Right ventricle myocardium inferior (tissue), 1 donor: ENCODE measurements around the gene GPR78. TPM values are rescaled to one million over a fixed set of nuclear protein-coding genes. Genes with fewer than 3 reads are reported as not detected.
"Not testable (repeated sequence)": the region's sequence is repeated elsewhere in the genome, so short reads cannot be mapped to it uniquely, and the experiment has no call there.

ENCODE experiments used
- ATAC-seq: fragments of 200-7000 bp; cut with Tn5 transposase; one replicate; pipeline ENCODE4 v1.9.1; 2020; ENCODE audit warnings: mild to moderate bottlenecking, moderate library complexity
- DNase-seq: peaks from one replicate; pipeline ENCODE4 v3.0.0; 2021; ENCODE audit errors: missing footprints
- intact Hi-C: fragments of 100-400 bp; cut with DNase I; formaldehyde crosslinking; loops from one replicate; pipeline ENCODE4 v1.11.0; 2022
- total RNA-seq: library from RNA; stranded (reverse); fragmentation: NEBNext Ultra II Directional; extraction: Animal tissue kit (Norgen Biotek cat#: 25700); gene quantifications from one replicate; pipeline ENCODE4 v1.2.1, GENCODE V29; 2021
- donor health status: DM: no; HTN: yes; CAD: no; lungs with severe emphysema.

GPR78 gene
- total RNA-seq, 1 donor from 2014 or later, result not detected

DNA sequence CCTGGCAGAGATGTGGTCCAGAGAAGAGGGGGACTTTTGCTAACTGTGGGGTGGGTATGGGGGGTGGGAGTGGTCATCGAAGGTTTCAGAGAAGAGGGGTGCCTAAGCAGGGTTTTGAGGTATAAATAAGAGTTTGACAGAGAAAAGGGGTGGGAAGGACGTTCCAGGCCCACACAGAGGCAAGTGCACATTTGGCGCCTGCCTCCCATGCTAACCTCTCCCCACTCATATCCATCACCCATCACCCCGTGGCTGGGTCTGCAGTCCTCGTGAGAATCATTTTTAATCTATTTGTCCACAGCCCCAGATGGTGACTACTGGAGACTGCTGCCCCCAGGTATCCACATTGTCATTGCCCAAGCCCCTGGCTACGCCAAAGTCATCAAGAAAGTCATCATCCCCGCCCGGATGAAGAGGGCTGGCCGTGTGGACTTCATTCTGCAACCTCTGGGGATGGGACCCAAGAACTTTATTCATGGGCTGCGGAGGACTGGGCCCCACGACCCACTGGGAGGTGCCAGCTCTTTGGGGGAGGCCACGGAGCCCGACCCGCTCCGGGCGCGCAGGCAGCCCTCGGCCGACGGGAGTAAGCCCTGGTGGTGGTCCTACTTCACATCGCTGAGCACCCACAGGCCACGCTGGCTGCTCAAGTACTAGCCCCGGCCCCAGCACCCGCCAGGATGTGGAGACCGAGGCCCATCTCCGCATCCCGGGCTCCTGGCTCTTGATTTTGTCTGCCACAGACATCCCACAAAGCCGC lies 38.9 kb downstream of the GPR78 start:
- intact Hi-C loops, result no loop called here
- ATAC-seq (no peak), DNase-seq (peak; percentile 54)

DNA sequence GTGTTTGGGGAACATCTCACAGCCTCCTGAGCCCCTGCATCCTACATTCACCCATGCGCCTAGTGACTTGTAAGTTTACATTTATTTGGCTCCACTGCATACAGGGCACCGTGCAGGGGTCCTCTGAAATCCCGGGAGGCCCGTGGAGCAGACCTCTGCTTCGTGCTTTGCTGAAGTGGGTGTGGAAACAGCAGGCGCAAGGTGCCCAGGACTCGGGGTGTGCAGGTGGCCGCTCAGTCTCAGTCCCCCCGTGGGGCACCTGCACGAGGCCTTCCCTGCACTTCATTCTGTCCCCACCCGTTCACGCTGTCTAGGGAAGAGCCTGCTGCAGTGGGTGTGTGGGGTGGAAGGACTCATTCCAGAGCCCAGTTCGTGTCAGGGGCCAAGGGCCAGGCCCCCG lies 40.9 kb downstream of the GPR78 start:
- peak; percentile 60 for DNase-seq
- intact Hi-C loops, result not testable (repeated sequence)
- peak; percentile 8 for ATAC-seq

DNA sequence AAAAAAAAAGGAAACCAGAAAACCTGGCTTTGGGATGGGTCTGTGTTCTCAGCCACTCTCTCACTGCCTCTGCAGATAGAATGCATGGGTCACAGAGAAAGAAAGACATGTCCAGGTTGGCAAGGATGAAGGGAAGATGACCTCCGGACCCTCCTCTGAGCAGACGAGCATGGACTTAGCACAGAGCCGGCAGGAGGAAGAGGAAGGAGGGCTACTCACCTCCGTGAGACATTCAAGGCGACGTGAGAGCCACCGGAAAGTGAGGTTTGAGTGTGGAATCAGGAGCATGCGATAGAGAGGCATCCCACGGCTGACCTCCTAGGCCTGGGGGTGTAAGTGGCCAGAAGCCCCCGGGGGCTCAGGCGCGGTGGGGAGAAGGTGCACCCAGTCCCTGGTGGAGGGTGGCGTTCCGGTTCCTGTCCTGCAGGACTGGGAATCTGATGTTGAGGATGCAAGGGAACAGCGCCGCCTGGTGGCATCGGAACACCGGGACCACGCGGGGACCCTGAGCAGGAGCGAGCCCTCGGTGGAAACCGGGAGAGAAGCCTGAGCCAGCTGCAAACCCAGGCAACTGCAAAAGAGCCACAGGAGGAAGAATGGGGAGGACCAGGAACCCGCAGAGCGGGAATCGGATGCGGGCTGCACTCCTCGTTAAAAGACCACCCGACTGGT lies 44.5 kb downstream of the GPR78 start:
- peak; percentile 9 for ATAC-seq
- DNase-seq, intact Hi-C loops: not testable (repeated sequence)

DNA sequence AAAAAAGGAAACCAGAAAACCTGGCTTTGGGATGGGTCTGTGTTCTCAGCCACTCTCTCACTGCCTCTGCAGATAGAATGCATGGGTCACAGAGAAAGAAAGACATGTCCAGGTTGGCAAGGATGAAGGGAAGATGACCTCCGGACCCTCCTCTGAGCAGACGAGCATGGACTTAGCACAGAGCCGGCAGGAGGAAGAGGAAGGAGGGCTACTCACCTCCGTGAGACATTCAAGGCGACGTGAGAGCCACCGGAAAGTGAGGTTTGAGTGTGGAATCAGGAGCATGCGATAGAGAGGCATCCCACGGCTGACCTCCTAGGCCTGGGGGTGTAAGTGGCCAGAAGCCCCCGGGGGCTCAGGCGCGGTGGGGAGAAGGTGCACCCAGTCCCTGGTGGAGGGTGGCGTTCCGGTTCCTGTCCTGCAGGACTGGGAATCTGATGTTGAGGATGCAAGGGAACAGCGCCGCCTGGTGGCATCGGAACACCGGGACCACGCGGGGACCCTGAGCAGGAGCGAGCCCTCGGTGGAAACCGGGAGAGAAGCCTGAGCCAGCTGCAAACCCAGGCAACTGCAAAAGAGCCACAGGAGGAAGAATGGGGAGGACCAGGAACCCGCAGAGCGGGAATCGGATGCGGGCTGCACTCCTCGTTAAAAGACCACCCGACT lies 50.2 kb downstream of the GPR78 start:
- intact Hi-C loops, DNase-seq: not testable (repeated sequence)
- ATAC-seq, result peak; percentile 33

DNA sequence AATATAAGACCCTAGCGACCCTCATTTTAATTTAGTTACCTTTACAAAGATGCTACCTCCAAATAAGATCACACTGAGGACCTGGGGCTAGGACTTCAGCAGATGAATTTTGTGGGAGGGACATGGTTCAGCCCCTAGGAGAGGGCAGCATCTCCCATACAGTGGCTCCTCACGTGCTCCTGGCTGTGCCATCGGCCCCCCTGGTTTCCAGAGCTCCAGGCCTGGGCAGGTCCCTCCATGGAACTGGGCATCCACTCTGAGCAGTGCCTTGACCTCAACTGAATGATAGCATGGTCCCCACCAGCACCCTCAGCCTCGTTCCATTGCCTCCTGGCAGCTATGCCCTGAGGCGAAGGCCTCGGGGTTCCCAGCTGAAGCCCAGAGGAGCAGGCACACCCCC lies 51.7 kb downstream of the GPR78 start:
- intact Hi-C loops, ATAC-seq: not testable (repeated sequence)
- peak; percentile 58 for DNase-seq

DNA sequence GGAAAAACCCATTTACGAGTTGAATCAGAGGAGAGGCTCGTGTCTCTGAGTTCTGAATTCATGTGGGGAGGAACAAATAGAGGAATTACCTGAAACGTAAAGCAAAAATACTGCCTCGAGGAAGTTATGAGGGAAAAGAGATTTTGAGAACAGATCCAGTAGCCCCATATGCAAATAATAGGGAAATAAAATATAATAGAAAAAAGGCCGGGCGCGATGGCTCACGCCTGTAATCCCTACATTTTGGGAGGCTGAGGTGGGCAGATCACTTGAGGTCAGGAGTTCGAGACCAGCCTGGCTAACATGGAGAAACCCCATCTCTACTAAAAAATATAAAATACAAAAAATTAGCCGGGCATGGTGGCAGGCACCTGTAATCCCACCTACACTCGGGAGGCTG lies 54.6 kb downstream of the GPR78 start:
- DNase-seq, result peak; percentile 51
- intact Hi-C loops, ATAC-seq: not testable (repeated sequence)

DNA sequence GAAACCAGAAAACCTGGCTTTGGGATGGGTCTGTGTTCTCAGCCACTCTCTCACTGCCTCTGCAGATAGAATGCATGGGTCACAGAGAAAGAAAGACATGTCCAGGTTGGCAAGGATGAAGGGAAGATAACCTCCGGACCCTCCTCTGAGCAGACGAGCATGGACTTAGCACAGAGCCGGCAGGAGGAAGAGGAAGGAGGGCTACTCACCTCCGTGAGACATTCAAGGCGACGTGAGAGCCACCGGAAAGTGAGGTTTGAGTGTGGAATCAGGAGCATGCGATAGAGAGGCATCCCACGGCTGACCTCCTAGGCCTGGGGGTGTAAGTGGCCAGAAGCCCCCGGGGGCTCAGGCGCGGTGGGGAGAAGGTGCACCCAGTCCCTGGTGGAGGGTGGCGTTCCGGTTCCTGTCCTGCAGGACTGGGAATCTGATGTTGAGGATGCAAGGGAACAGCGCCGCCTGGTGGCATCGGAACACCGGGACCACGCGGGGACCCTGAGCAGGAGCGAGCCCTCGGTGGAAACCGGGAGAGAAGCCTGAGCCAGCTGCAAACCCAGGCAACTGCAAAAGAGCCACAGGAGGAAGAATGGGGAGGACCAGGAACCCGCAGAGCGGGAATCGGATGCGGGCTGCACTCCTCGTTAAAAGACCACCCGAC lies 55.8 kb downstream of the GPR78 start:
- intact Hi-C loops, DNase-seq: not testable (repeated sequence)
- ATAC-seq, result peak; percentile 45

Other genes with a start within 250 kb of the GPR78 start
- gene ACOX3, start 139.7 kb upstream of the GPR78 start, total RNA-seq, result 25.3 TPM
- gene TRMT44, start 139.6 kb upstream of the GPR78 start, total RNA-seq, result 9.2 TPM
- gene CPZ, start 12.4 kb downstream of the GPR78 start, total RNA-seq, result 0.41 TPM